IPS-18a (cell line): ENCODE data around the gene SEZ6L.

ENCODE experiments used
- H3K27ac ChIP-seq: one replicate; pipeline ENCODE4 v1.5.1; 2013; ENCODE audit warnings: low read length
- H3K27me3 ChIP-seq: one replicate; pipeline ENCODE4 v1.6.1; 2013; ENCODE audit warnings: mild to moderate bottlenecking, low read length; ENCODE audit not compliant: control insufficient read depth, insufficient read depth
- H3K36me3 ChIP-seq: one replicate; pipeline ENCODE4 v1.6.1; 2013; ENCODE audit warnings: low read depth, low read length; ENCODE audit not compliant: control insufficient read depth
- H3K4me1 ChIP-seq: one replicate; pipeline ENCODE4 v1.6.1; 2013; ENCODE audit warnings: low read depth, low read length; ENCODE audit not compliant: control insufficient read depth
- H3K4me3 ChIP-seq: one replicate; pipeline ENCODE4 v1.5.1; 2013; ENCODE audit warnings: low read length
- H3K9ac ChIP-seq: one replicate; pipeline ENCODE4 v1.6.1; 2013; ENCODE audit warnings: mild to moderate bottlenecking, low read length, moderate library complexity
- H3K9me3 ChIP-seq: one replicate; pipeline ENCODE4 v1.6.1; 2013; ENCODE audit warnings: low read depth, low read length; ENCODE audit not compliant: control insufficient read depth

SEZ6L gene

DNA sequence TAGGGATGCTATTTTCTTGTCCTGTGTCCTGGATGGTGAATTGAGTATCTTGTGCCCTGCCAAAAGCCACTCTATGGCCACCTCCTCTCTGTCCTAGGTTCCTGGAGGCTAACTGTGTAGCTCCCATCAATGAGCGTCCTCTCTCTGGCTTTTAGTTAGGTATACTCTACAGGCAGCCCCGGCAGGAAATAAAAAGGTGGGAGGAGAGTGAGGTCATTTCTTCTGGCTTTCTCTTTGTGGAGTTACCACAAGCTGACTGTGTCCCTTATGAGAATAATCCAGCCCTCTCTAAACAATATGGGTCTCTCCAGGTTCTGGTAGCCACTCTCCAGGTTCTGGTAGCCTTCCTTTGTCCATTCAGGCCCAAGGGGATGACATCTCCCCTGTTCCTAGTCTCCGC lies 248.1 kb downstream of the SEZ6L start:
- Histone ChIP-seq H3K9me3 (no peaks in the 10 kb centered on the region), H3K27me3 (no peaks in the 10 kb centered on the region), H3K9ac (no peak overlapping the region), H3K4me3 (no peak overlapping the region), H3K4me1 (peaks cover 3% of the 10 kb centered on the region), H3K27ac (no peak overlapping the region), H3K36me3 (no peaks in the 10 kb centered on the region)

DNA sequence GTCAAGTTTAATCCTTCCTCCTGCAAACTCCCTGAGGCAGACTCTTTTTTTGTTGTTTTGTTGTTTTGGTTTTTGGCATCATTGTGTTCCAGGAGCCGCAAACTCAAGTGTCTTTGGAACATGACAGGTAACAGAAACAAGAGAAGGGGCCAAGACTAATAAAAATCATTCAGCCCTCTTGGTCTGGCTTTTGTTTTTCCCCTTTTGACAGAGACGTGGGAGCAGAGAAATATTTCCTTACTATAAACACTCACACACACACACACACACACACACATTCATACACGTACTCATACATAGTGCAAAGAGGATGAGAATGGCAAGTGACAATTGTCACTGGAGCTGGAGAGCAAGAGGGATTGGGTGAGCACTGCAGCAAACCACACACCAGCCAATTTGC lies 249.4 kb downstream of the SEZ6L start:
- Histone ChIP-seq H3K27me3 (no peaks in the 10 kb centered on the region), H3K4me3 (no peak overlapping the region), H3K27ac (no peak overlapping the region), H3K4me1 (peaks cover 3% of the 10 kb centered on the region), H3K36me3 (no peaks in the 10 kb centered on the region), H3K9me3 (no peaks in the 10 kb centered on the region), H3K9ac (no peak overlapping the region)

GRCh38 chr22:26426924-26427323 lies 257.7 kb downstream of the SEZ6L start:
- Histone ChIP-seq H3K9ac (no peak overlapping the region), H3K4me1 (peaks cover 10% of the 10 kb centered on the region), H3K4me3 (no peak overlapping the region), H3K9me3 (no peaks in the 10 kb centered on the region), H3K27ac (no peak overlapping the region), H3K27me3 (peaks cover 27% of the 10 kb centered on the region), H3K36me3 (no peaks in the 10 kb centered on the region)

DNA sequence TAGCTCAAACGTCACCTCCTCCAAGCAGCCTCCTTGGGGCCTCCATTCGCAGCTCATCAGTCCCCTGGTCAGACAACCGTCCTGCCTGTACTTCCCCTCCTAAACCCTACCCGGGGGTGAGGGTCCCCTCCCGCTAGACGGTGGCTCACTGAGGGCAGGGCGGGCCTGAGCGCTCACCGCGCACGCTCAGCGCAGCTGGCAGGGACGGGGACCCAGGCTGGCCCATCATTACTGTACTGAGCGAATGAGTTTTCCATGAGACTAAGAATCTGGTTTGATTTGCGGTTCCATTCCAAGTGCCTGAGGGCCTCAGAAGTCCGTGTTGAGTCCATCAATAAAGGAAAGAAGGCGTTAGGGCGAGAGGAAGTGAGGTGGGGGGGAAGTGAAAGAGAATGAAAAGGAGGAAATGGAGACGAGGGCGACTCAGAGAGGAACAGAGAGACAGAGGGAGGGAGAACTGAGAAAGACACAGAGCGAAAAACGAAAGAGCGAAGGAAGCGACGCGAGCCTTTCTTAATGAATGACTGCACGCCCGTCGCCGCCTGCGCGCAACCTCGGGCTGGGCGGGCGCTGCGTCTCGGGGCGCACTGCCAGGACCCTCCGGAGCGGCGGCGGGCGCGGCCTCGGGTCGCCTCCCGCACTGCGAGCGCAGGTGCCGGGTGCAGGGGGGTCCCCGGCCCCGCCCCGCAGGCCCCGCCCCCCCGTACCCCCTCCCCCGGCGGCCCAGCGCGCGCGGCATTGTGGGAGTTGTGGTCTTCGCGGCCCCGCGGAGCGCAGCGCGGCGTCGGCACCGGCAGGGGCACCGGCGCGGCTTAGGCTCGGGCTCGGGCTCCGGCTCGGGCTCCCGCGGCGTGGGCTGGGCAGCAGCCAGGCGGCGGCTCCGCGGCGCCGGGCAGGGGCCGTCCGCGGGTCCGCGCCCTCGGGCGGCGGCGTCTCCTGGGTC lies 259.5 kb downstream of the SEZ6L start, which contains the start of gene ASPHD2:
Gene ASPHD2, plus strand, starts transcription at position 746 of the 943 bp plus-strand sequence. CDS start 4,356 bp downstream, outside the sequence.
- Histone ChIP-seq H3K9me3 (no peaks in the 10 kb centered on the region), H3K4me3 (peak within 1 kb of the TSS; percentile 84), H3K9ac (peak within 1 kb of the TSS; percentile 50), H3K4me1 (peaks cover 10% of the 10 kb centered on the region), H3K27me3 (peaks cover 27% of the 10 kb centered on the region), H3K27ac (no peak within 1 kb of the TSS), H3K36me3 (peaks cover 4% of the 10 kb centered on the region)

GRCh38 chr22:26429458-26430286 lies 260.4 kb downstream of the SEZ6L start:
- H3K4me1 ChIP-seq, result peaks cover 10% of the 10 kb centered on the region
- H3K9me3 ChIP-seq, result no peaks in the 10 kb centered on the region
- H3K9ac ChIP-seq, result no peak overlapping the region
- H3K27ac ChIP-seq, result no peak overlapping the region
- peak overlapping the region; percentile 84 for H3K4me3 ChIP-seq
- H3K27me3 ChIP-seq, result peaks cover 27% of the 10 kb centered on the region
- H3K36me3 ChIP-seq, result peaks cover 13% of the 10 kb centered on the region

- Histone ChIP-seq H3K9ac (no peak overlapping the region), H3K27ac (no peak overlapping the region), H3K4me3 (peak overlapping the region; percentile 84), H3K36me3 (peaks cover 17% of the 10 kb centered on the region), H3K9me3 (no peaks in the 10 kb centered on the region), H3K27me3 (peaks cover 27% of the 10 kb centered on the region), H3K4me1 (peaks cover 10% of the 10 kb centered on the region)
Observed at GRCh38 chr22:26430600-26430999, 261.3 kb downstream of the SEZ6L start.

- H3K4me1 ChIP-seq, result peaks cover 10% of the 10 kb centered on the region
- peaks cover 27% of the 10 kb centered on the region for H3K27me3 ChIP-seq
Observed at GRCh38 chr22:26431261-26431995, 262.2 kb downstream of the SEZ6L start.

DNA sequence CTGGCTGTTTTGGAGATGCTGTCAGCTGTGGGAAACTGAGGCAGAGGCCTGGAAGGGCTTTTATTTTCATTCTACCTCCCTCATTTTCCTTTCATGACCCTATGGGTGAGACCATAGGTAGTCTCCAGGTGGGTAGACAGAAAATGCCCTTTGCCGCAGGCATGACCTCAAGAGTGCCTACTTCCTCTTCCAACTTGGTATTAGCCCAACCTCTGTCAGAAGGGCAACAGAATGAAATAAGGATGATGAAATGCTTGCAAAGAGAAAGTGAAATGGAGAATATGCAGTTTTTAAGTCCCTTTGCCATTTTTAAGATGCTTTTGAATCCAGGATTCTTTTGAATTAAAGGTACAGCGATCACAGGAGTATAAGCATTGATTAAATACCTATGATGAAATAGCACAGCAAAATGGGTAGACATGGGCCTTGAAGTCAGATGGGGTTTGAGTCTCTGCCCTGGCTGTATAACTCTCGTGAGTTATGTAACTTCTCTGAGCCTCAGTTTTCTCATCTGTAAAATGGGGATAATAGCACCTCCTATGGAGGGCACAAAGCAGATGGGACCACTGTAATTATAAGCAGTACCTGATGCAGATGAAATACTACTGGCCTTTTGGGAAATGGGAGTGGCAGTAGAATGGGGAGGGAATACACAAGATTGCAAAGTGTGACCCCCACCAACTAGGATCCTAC lies 263.5 kb downstream of the SEZ6L start:
- Histone ChIP-seq H3K36me3 (peaks cover 17% of the 10 kb centered on the region), H3K4me1 (peaks cover 10% of the 10 kb centered on the region), H3K9ac (no peak overlapping the region)

More at GRCh38 chr22:26431261-26431995, 262.2 kb downstream of the SEZ6L start:
- Histone ChIP-seq H3K9ac (no peak overlapping the region), H3K27ac (no peak overlapping the region), H3K36me3 (peaks cover 17% of the 10 kb centered on the region), H3K4me3 (no peak overlapping the region), H3K9me3 (no peaks in the 10 kb centered on the region)

More for the DNA sequence above, 263.5 kb downstream of the SEZ6L start:
- H3K9me3 ChIP-seq, result no peaks in the 10 kb centered on the region
- no peak overlapping the region for H3K4me3 ChIP-seq
- peaks cover 19% of the 10 kb centered on the region for H3K27me3 ChIP-seq
- H3K27ac ChIP-seq, result no peak overlapping the region
